GM23338 (cell line): ENCODE measurements around the gene SOD1. TPM values are rescaled to one million over a fixed set of nuclear protein-coding genes. Genes with fewer than 3 reads are reported as not detected.
A peak's percentile ranks its signal among the peaks of the same experiment; 100 is the strongest.

ENCODE experiments used
- ATAC-seq: fragments of 200-7000 bp; cut with Tn5 transposase; 3 replicates; pipeline ENCODE4 v1.9.1; 2020
- DNase-seq: peaks from one replicate; pipeline ENCODE4 v3.0.0-alpha.2; 2015; ENCODE audit warnings: low spot score
- H2AFZ ChIP-seq: fragments of 200-600 bp; sonication (generic); 2 replicates; pipeline ENCODE4 v1.8.0; 2016; ENCODE audit warnings: antibody characterized with exemption, mild to moderate bottlenecking, moderate library complexity
- H3F3A ChIP-seq: fragments of 200-600 bp; sonication (generic); replicated peaks from 2 replicates; pipeline ENCODE4 v1.8.0; 2017; ENCODE audit warnings: antibody characterized with exemption, mixed run types, low read depth
- H3K27ac ChIP-seq: fragments of 200-600 bp; sonication (generic); 2 replicates; pipeline ENCODE4 v1.6.1; 2016; ENCODE audit warnings: low read depth
- H3K27me3 ChIP-seq: fragments of 200-600 bp; sonication (generic); 2 replicates; pipeline ENCODE4 v1.8.0; 2016; ENCODE audit warnings: mild to moderate bottlenecking, mixed run types, moderate library complexity; ENCODE audit not compliant: insufficient read depth
- H3K36me3 ChIP-seq: fragments of 200-600 bp; sonication (generic); 2 replicates; pipeline ENCODE4 v1.8.0; 2016; ENCODE audit warnings: mild to moderate bottlenecking; ENCODE audit not compliant: insufficient read depth
- H3K4me1 ChIP-seq: fragments of 200-600 bp; sonication (generic); 2 replicates; pipeline ENCODE4 v1.8.0; 2016; ENCODE audit warnings: mild to moderate bottlenecking, moderate library complexity; ENCODE audit not compliant: insufficient read depth
- H3K4me2 ChIP-seq: fragments of 200-600 bp; sonication (generic); 2 replicates; pipeline ENCODE4 v1.7.1; 2017; ENCODE audit warnings: mixed run types
- H3K4me3 ChIP-seq: fragments of 200-600 bp; sonication (generic); 2 replicates; pipeline ENCODE4 v1.6.1; 2016; ENCODE audit warnings: mixed run types
- H3K79me2 ChIP-seq: fragments of 200-600 bp; sonication (generic); replicated peaks from 2 replicates; pipeline ENCODE4 v1.8.0; 2017; ENCODE audit warnings: mild to moderate bottlenecking; ENCODE audit not compliant: insufficient read depth
- H3K9me2 ChIP-seq: fragments of 200-600 bp; sonication (generic); 2 replicates; pipeline ENCODE4 v1.8.0; 2017; ENCODE audit not compliant: insufficient read depth
- H4K20me1 ChIP-seq: fragments of 200-600 bp; sonication (generic); replicated peaks from 2 replicates; pipeline ENCODE4 v1.8.0; 2017; ENCODE audit warnings: mild to moderate bottlenecking; ENCODE audit not compliant: insufficient read depth
- H3K27ac Mint-ChIP-seq: 2 replicates; pipeline ENCODE4 v1.8.0; 2020; ENCODE audit warnings: inconsistent platforms, mild to moderate bottlenecking, moderate library complexity, mixed read lengths
- H3K27me3 Mint-ChIP-seq: 3 replicates; pipeline ENCODE4 v1.8.0; 2022; ENCODE audit warnings: low read depth, mild to moderate bottlenecking, moderate library complexity, mixed read lengths, inconsistent platforms; ENCODE audit not compliant: insufficient read depth, poor library complexity
- H3K36me3 Mint-ChIP-seq: 3 replicates; pipeline ENCODE4 v1.8.0; 2021; ENCODE audit warnings: low read depth, mild to moderate bottlenecking, inconsistent platforms, moderate library complexity, mixed read lengths
- H3K4me1 Mint-ChIP-seq: 3 replicates; pipeline ENCODE4 v1.8.0; 2020; ENCODE audit warnings: mild to moderate bottlenecking, inconsistent platforms, mixed read lengths
- H3K4me3 Mint-ChIP-seq: 3 replicates; pipeline ENCODE4 v1.8.0; 2021; ENCODE audit warnings: moderate library complexity, mild to moderate bottlenecking, inconsistent platforms, mixed read lengths
- H3K9me3 Mint-ChIP-seq: 3 replicates; pipeline ENCODE4 v1.8.0; 2020; ENCODE audit warnings: moderate library complexity, mild to moderate bottlenecking, inconsistent platforms, mixed read lengths
- CTCF ChIP-seq, 2 experiments: fragments of 200-600 bp in 1 of 2; sonication (generic) in 1 of 2; conservative IDR thresholded peaks; 2 replicates each; pipeline versions ENCODE4 v1.5.1 to v1.6.1; 2016 to 2017; ENCODE audit warnings: antibody characterized with exemption in 2 of 2, low read depth in 2 of 2, mild to moderate bottlenecking in 2 of 2, moderate library complexity in 1 of 2
- ETS1 ChIP-seq: IDR thresholded peaks from 2 replicates; pipeline ENCODE4 v1.6.1; 2016; ENCODE audit warnings: antibody characterized with exemption
- EZH2 ChIP-seq: fragments of 200-600 bp; sonication (generic); IDR thresholded peaks from one replicate; pipeline ENCODE4 v1.8.0; 2017; ENCODE audit warnings: antibody characterized with exemption, mild to moderate bottlenecking, low read depth; ENCODE audit not compliant: unreplicated experiment
- EZH2phosphoT487 ChIP-seq: fragments of 200-600 bp; sonication (generic); IDR thresholded peaks from one replicate; pipeline ENCODE4 v1.8.1; 2018; ENCODE audit warnings: antibody characterized with exemption; ENCODE audit not compliant: unreplicated experiment
- JUNB ChIP-seq: IDR thresholded peaks from one replicate; pipeline ENCODE4 v1.6.1; 2016; ENCODE audit warnings: antibody characterized with exemption; ENCODE audit not compliant: unreplicated experiment
- NANOG ChIP-seq: IDR thresholded peaks from 2 replicates; pipeline ENCODE4 v1.6.1; 2016; ENCODE audit warnings: antibody characterized with exemption, borderline replicate concordance
- POLR2AphosphoS5 ChIP-seq: IDR thresholded peaks from 2 replicates; pipeline ENCODE4 v1.6.1; 2016; ENCODE audit warnings: antibody characterized with exemption, low read depth
- STAT1 ChIP-seq: IDR thresholded peaks from one replicate; pipeline ENCODE4 v1.6.1; 2016; ENCODE audit warnings: antibody characterized with exemption; ENCODE audit not compliant: unreplicated experiment
- ZNF114 ChIP-seq: fragments of 250-450 bp; sonication (Bioruptor Pico); IDR thresholded peaks from 2 replicates; pipeline ENCODE4 v1.5.0; 2020; ENCODE audit warnings: mild to moderate bottlenecking, moderate library complexity
- ZNF331 ChIP-seq: fragments of 250-450 bp; sonication (Bioruptor Pico); IDR thresholded peaks from 2 replicates; pipeline ENCODE4 v1.5.0; 2020; ENCODE audit warnings: low read depth, mild to moderate bottlenecking, moderate library complexity
- ZNF462 ChIP-seq: fragments of 250-450 bp; sonication (Bioruptor Pico); IDR thresholded peaks from 2 replicates; pipeline ENCODE4 v1.5.0; 2020; ENCODE audit warnings: mild to moderate bottlenecking, moderate library complexity
- polyA plus RNA-seq: library from polyadenylated mRNA; unstranded; fragments of >200 nt; fragmentation: Nextera tagmentation; extraction: Ambion mirVana; gene quantifications from 2 replicates; pipeline ENCODE4 v1.2.1, GENCODE V29; 2016
- total RNA-seq: library from RNA; depleted of rRNA; stranded (reverse); fragments of >200 nt; shearing (Covaris generic); gene quantifications from 2 replicates; pipeline ENCODE4 v1.2.3, GENCODE V29; 2014

Gene SOD1
- total and polyA plus RNA-seq, 2 experiments from 2014 or later = 123 to 454 TPM

- H3K79me2 ChIP-seq = peaks cover 12% of the 10 kb centered on the region
- no peak overlapping the region for H3K4me3 ChIP-seq
- Mint-ChIP-seq H3K27ac (peak overlapping the region; percentile 11; the same call in 1 of the 2 replicates), H3K9me3 (no peaks in the 10 kb centered on the region), H3K4me1 (peaks cover 57% of the 10 kb centered on the region), H3K27me3 (peaks cover 4% of the 10 kb centered on the region), H3K36me3 (peaks cover 39% of the 10 kb centered on the region), H3K4me3 (no peak overlapping the region)
- H2AFZ ChIP-seq = no peak overlapping the region
- peaks cover 12% of the 10 kb centered on the region; the same call in 1 of the 2 replicates for H4K20me1 ChIP-seq
- no peak overlapping the region for H3K4me2 ChIP-seq
- TF ChIP-seq STAT1 (no peak), JUNB (no peak), NANOG (no peak)
- ATAC-seq = no peak
- H3K36me3 ChIP-seq = peaks cover 17% of the 10 kb centered on the region; the same call in 1 of the 2 replicates
- DNase-seq = no peak
- H3F3A ChIP-seq = no peaks in the 10 kb centered on the region
- H3K27ac ChIP-seq = peak overlapping the region; percentile 40; the same call in 1 of the 2 replicates
- no peaks in the 10 kb centered on the region for H3K9me2 ChIP-seq
- H3K27me3 ChIP-seq = no peaks in the 10 kb centered on the region
- H3K4me1 ChIP-seq = peaks cover 23% of the 10 kb centered on the region
These were observed 10.6 kb downstream of the SOD1 start for GRCh38 chr21:31670070-31670469.

GRCh38 chr21:31671146-31671716 is 11.7 kb downstream of the SOD1 start:
- H3K79me2 ChIP-seq = peaks cover under 1% of the 10 kb centered on the region; the same call in 1 of the 2 replicates
- no peak overlapping the region for H2AFZ ChIP-seq
- H3F3A ChIP-seq = no peaks in the 10 kb centered on the region
- H3K36me3 Mint-ChIP-seq = peaks cover 32% of the 10 kb centered on the region
- H3K4me3 ChIP-seq = no peak overlapping the region
- H3K9me3 Mint-ChIP-seq = no peaks in the 10 kb centered on the region
- peaks cover 22% of the 10 kb centered on the region for H3K4me1 ChIP-seq
- H3K27ac Mint-ChIP-seq = peak overlapping the region; percentile 2
- H3K27me3 Mint-ChIP-seq = peaks cover 2% of the 10 kb centered on the region
- no peak overlapping the region for H3K4me2 ChIP-seq
- H3K27me3 ChIP-seq = no peaks in the 10 kb centered on the region
- no peak for DNase-seq
- ATAC-seq = peak; percentile 15
- peaks cover 5% of the 10 kb centered on the region; the same call in 1 of the 2 replicates for H4K20me1 ChIP-seq
- peak overlapping the region; percentile 28; the same call in 1 of the 2 replicates for H3K27ac ChIP-seq
- H3K4me3 Mint-ChIP-seq = no peak overlapping the region
- peaks cover 50% of the 10 kb centered on the region for H3K4me1 Mint-ChIP-seq
- no peaks in the 10 kb centered on the region for H3K9me2 ChIP-seq
- H3K36me3 ChIP-seq = peaks cover 17% of the 10 kb centered on the region; the same call in 1 of the 2 replicates
- no peak for TF ChIP-seq CTCF (conservative IDR thresholded peaks at IDR 0.05; ENCODE audit: low read depth in 2 of 2)
- no peak for TF ChIP-seq NANOG
- TF ChIP-seq ETS1 = no peak
- no peak for TF ChIP-seq STAT1
- TF ChIP-seq POLR2AphosphoS5 = no peak
- no peak for TF ChIP-seq ZNF331
- no peak for TF ChIP-seq EZH2phosphoT487
- no peak for TF ChIP-seq ZNF462 (CRISPR knock-in tag)
- no peak for TF ChIP-seq EZH2
- no peak for TF ChIP-seq ZNF114 (CRISPR knock-in tag)
- TF ChIP-seq JUNB = no peak
